ENCODE measurements around the gene TRAPPC5. TPM values are rescaled to one million over a fixed set of nuclear protein-coding genes. Genes with fewer than 3 reads are reported as not detected.

Gene TRAPPC5
- polyA plus RNA-seq, 1 experiment, result 42.1 TPM

- Histone ChIP-seq H3K27ac (ENCODE audit: low read depth, low read length) (no peak overlapping the region), H3K27me3 (ENCODE audit: control insufficient read depth, insufficient read depth, low read length) (no peaks in the 10 kb centered on the region), H3K4me3 (ENCODE audit: low read depth, low read length) (no peak overlapping the region), H3K9me3 (ENCODE audit: control insufficient read depth, insufficient read depth, low read length) (peaks cover 5% of the 10 kb centered on the region; the same call in 1 of the 2 replicates)
- TF ChIP-seq CTCF (IDR thresholded peaks at IDR 0.05; ENCODE audit: low read depth, low read length), result no peak
- DNase-seq (ENCODE audit: low read depth, low spot score), result no peak
- CTCF ChIA-PET, result no interaction called here
- POLR2A ChIA-PET, result no interaction called here
Measured at GRCh38 chr19:7690779-7691258, 10.2 kb downstream of the TRAPPC5 start.

GRCh38 chr19:7691497-7691896, 10.9 kb downstream of the TRAPPC5 start:
- CTCF ChIA-PET, result no interaction called here
- no peak for DNase-seq (ENCODE audit: low read depth, low spot score)
- POLR2A ChIA-PET, result no interaction called here
- no peak overlapping the region for H3K4me3 ChIP-seq (ENCODE audit: low read depth, low read length)
- H3K27ac ChIP-seq (ENCODE audit: low read depth, low read length), result no peak overlapping the region
- no peak for TF ChIP-seq CTCF (IDR thresholded peaks at IDR 0.05; ENCODE audit: low read depth, low read length)
- peaks cover 5% of the 10 kb centered on the region; the same call in 1 of the 2 replicates for H3K9me3 ChIP-seq (ENCODE audit: control insufficient read depth, insufficient read depth, low read length)
- no peaks in the 10 kb centered on the region for H3K27me3 ChIP-seq (ENCODE audit: control insufficient read depth, insufficient read depth, low read length)

- CTCF ChIA-PET, result no interaction called here
- Histone ChIP-seq H3K4me3 (ENCODE audit: low read depth, low read length) (no peak overlapping the region), H3K27me3 (ENCODE audit: control insufficient read depth, insufficient read depth, low read length) (no peaks in the 10 kb centered on the region), H3K9me3 (ENCODE audit: control insufficient read depth, insufficient read depth, low read length) (peaks cover 5% of the 10 kb centered on the region; the same call in 1 of the 2 replicates), H3K27ac (ENCODE audit: low read depth, low read length) (no peak overlapping the region)
- no peak for TF ChIP-seq CTCF (IDR thresholded peaks at IDR 0.05; ENCODE audit: low read depth, low read length)
- DNase-seq (ENCODE audit: low read depth, low spot score), result no peak
- POLR2A ChIA-PET, result no interaction called here
Measured at GRCh38 chr19:7692417-7693088, 11.9 kb downstream of the TRAPPC5 start.

GRCh38 chr19:7694499-7694898, 13.9 kb downstream of the TRAPPC5 start:
- ChIA-PET POLR2A (no interaction called here), CTCF (no interaction called here)
- Histone ChIP-seq H3K27ac (ENCODE audit: low read depth, low read length) (no peak overlapping the region), H3K27me3 (ENCODE audit: control insufficient read depth, insufficient read depth, low read length) (peaks cover 4% of the 10 kb centered on the region), H3K4me3 (ENCODE audit: low read depth, low read length) (no peak overlapping the region), H3K9me3 (ENCODE audit: control insufficient read depth, insufficient read depth, low read length) (peaks cover 5% of the 10 kb centered on the region; the same call in 1 of the 2 replicates)
- TF ChIP-seq CTCF (IDR thresholded peaks at IDR 0.05; ENCODE audit: low read depth, low read length), result no peak
- DNase-seq (ENCODE audit: low read depth, low spot score), result no peak

- no peak overlapping the region for H3K27ac ChIP-seq (ENCODE audit: low read depth, low read length)
- peaks cover 4% of the 10 kb centered on the region for H3K27me3 ChIP-seq (ENCODE audit: control insufficient read depth, insufficient read depth, low read length)
- ChIA-PET POLR2A (no interaction called here), CTCF (interaction anchor here (2.7 kb wide), 1 partner anchor 17 kb away, joined by 13 read pairs; the partner anchor contains the start of gene TRAPPC5)
- H3K4me3 ChIP-seq (ENCODE audit: low read depth, low read length), result no peak overlapping the region
- DNase-seq (ENCODE audit: low read depth, low spot score), result no peak
- no peaks in the 10 kb centered on the region for H3K9me3 ChIP-seq (ENCODE audit: control insufficient read depth, insufficient read depth, low read length)
- TF ChIP-seq CTCF (IDR thresholded peaks at IDR 0.05; ENCODE audit: low read depth, low read length), result no peak
Measured at GRCh38 chr19:7697721-7698287, 17.2 kb downstream of the TRAPPC5 start.

Data from AG04450 (cell line).